ENCODE results near the gene FAM111A. TPM values are rescaled to one million over a fixed set of nuclear protein-coding genes. Genes with fewer than 3 reads are reported as not detected.

FAM111A gene
- total RNA-seq, 1 experiment from 2014 or later: 20.1 TPM

DNA sequence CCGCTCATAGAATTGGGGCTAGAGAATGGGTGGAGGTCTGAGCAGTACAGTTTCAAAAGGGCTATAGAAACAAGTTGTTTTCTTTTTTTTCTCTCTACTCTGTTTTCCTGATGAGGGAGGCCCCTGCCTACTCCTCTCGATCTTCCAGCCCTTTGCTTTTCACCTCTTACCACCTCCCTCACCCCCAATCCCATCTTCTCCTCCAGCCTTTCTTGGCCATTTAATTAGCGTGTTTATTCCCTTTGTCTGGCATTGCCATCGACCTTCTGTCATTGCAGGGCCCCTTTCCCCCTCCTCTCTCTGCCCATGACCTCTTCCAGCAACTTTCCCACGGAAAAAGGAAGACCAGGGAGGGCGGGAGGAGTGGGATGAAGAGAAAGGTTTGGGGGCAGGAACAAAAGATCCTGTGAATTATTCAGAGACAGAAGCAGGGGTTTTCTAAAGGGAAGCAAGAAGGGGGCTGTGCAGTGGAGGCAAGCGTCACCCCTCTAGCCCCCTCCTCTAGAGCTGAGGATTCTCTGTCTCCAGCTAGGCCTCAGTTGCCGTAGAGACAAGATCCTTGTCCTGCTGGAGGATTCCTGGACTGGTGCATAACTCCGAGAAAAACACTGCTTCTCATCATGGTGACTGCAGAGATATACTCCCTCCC, 42.2 kb downstream of the FAM111A start:
- Mint-ChIP-seq H3K36me3 (ENCODE audit: insufficient read depth in 1 of 3, low read depth in 3 of 3) (peaks cover 2 to 32% (median 16%) of the 10 kb centered on the region in 3 experiments; a peak in 5 of 7 replicates), H3K4me1 (peaks cover 18 to 34% of the 10 kb centered on the region in 2 experiments), H3K27me3 (ENCODE audit: low read depth) (no peaks in the 10 kb centered on the region; the same call in 1 of the 2 replicates), H3K4me3 (peak overlapping the region in 1 of 2 experiments; percentile 11; a peak in 1 of 5 replicates), H3K27ac (peak overlapping the region in 1 of 3 experiments; percentile 67; a peak in 1 of 7 replicates), H3K9me3 (peaks cover 0 to 1% of the 10 kb centered on the region in 2 experiments; a peak in 2 of 5 replicates)
- no peak overlapping the region for H4K91ac ChIP-seq (ENCODE audit: insufficient read length, low read depth, low read length)
- no peak overlapping the region for H2AFZ ChIP-seq (ENCODE audit: low read length)
- WGBS (ENCODE audit: extremely low coverage, insufficient read length, low lambda C conversion rate): no CpG with 5 or more reads among the region's 9 CpGs
- H3K4ac ChIP-seq (ENCODE audit: low read depth, low read length): no peak overlapping the region
- no peak overlapping the region for H4K8ac ChIP-seq (replicated peaks; ENCODE audit: insufficient read length, low read depth, low read length)
- H2BK20ac ChIP-seq (ENCODE audit: low read depth, low read length, poor library complexity, severe bottlenecking): no peak overlapping the region
- no peak overlapping the region for H3K14ac ChIP-seq (ENCODE audit: insufficient read depth, low read length)
- H3K27me3 ChIP-seq (ENCODE audit: insufficient read depth, low read length): no peaks in the 10 kb centered on the region
- no peak overlapping the region for H3K27ac ChIP-seq (ENCODE audit: insufficient read length, low read depth, low read length)
- H3K23ac ChIP-seq (ENCODE audit: insufficient read length, low read depth, low read length): no peak overlapping the region
- H3K79me1 ChIP-seq (ENCODE audit: insufficient read depth, low read depth, low read length, poor library complexity, severe bottlenecking): peaks cover 6% of the 10 kb centered on the region
- H4K5ac ChIP-seq (ENCODE audit: insufficient read length, low read depth, low read length): no peak overlapping the region
- DNase-seq: no peak
- H2BK120ac ChIP-seq (ENCODE audit: low read depth, low read length, poor library complexity, severe bottlenecking): no peak overlapping the region
- H2BK5ac ChIP-seq (ENCODE audit: insufficient read length, low read length): no peak overlapping the region
- no peak overlapping the region for H3K4me2 ChIP-seq (ENCODE audit: insufficient read depth, insufficient read length, low read length)
- no peaks in the 10 kb centered on the region for H3K79me2 ChIP-seq (ENCODE audit: insufficient read depth, low read length)
- no peak overlapping the region for H3K56ac ChIP-seq (ENCODE audit: insufficient read length, low read depth, low read length)
- H2BK15ac ChIP-seq (ENCODE audit: low read depth, low read length): no peak overlapping the region
- TF ChIP-seq, protein P1, sequence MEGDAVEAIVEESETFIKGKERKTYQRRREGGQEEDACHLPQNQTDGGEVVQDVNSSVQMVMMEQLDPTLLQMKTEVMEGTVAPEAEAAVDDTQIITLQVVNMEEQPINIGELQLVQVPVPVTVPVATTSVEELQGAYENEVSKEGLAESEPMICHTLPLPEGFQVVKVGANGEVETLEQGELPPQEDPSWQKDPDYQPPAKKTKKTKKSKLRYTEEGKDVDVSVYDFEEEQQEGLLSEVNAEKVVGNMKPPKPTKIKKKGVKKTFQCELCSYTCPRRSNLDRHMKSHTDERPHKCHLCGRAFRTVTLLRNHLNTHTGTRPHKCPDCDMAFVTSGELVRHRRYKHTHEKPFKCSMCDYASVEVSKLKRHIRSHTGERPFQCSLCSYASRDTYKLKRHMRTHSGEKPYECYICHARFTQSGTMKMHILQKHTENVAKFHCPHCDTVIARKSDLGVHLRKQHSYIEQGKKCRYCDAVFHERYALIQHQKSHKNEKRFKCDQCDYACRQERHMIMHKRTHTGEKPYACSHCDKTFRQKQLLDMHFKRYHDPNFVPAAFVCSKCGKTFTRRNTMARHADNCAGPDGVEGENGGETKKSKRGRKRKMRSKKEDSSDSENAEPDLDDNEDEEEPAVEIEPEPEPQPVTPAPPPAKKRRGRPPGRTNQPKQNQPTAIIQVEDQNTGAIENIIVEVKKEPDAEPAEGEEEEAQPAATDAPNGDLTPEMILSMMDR (conservative IDR thresholded peaks at IDR 0.05): no peak
- H3K4me1 ChIP-seq (ENCODE audit: insufficient read depth, low read length): no peaks in the 10 kb centered on the region; the same call in 1 of the 2 replicates
- no peaks in the 10 kb centered on the region for H3K23me2 ChIP-seq (ENCODE audit: insufficient read length, low read depth, low read length, poor library complexity, severe bottlenecking)
- no peak overlapping the region for H2BK12ac ChIP-seq (ENCODE audit: insufficient read length, low read depth, low read length)
- H3K9me3 ChIP-seq (ENCODE audit: control insufficient read depth, low read depth, low read length): no peaks in the 10 kb centered on the region
- no peak overlapping the region for H3K18ac ChIP-seq (ENCODE audit: insufficient read length, low read depth, low read length)
- no peaks in the 10 kb centered on the region for H4K20me1 ChIP-seq (ENCODE audit: control insufficient read depth, insufficient read depth, insufficient read length)
- no peak overlapping the region for H3T11ph ChIP-seq (ENCODE audit: low read length)
- H3K9ac ChIP-seq (ENCODE audit: extremely low read depth, insufficient read length, low read length): no peak overlapping the region
- H2AK5ac ChIP-seq (ENCODE audit: insufficient read length, low read length): no peak overlapping the region
